Mammary epithelial cell (primary cell): ENCODE measurements around the gene BSND.

Source experiments
- CTCF ChIP-seq, 2 donors: IDR thresholded peaks in 1 of 2; conservative IDR thresholded peaks in 1 of 2; 2 replicates each; pipeline ENCODE4 v1.5.1; 2011 to 2012; ENCODE audit warnings: inconsistent platforms in 2 of 2, low read length in 2 of 2, mild to moderate bottlenecking in 2 of 2, control low read depth in 1 of 2, low read depth in 1 of 2; ENCODE audit not compliant: insufficient read depth in 1 of 2; ENCODE audit errors: extremely low read depth in 1 of 2
- EZH2 ChIP-seq: IDR thresholded peaks from 2 replicates; pipeline ENCODE4 v1.6.1; 2012; ENCODE audit warnings: low read length, inconsistent platforms, borderline replicate concordance

GRCh38 chr1:54984131-54984842 is 14.4 kb upstream of the BSND start:
- no peak for TF ChIP-seq CTCF (conservative IDR thresholded peaks at IDR 0.05 in 1 of 2, IDR thresholded peaks at IDR 0.05 in 1 of 2; ENCODE audit: extremely low read depth in 1 of 2, insufficient read depth in 1 of 2, low read depth in 1 of 2, low read length in 2 of 2)
- TF ChIP-seq EZH2, result no peak
